Measurements from ENCODE around the gene HOXC13.

HOXC13 gene

GRCh38 chr12:53939141-53940108, 794 bp downstream of the HOXC13 start:
- DNase-seq, result no peak

DNA sequence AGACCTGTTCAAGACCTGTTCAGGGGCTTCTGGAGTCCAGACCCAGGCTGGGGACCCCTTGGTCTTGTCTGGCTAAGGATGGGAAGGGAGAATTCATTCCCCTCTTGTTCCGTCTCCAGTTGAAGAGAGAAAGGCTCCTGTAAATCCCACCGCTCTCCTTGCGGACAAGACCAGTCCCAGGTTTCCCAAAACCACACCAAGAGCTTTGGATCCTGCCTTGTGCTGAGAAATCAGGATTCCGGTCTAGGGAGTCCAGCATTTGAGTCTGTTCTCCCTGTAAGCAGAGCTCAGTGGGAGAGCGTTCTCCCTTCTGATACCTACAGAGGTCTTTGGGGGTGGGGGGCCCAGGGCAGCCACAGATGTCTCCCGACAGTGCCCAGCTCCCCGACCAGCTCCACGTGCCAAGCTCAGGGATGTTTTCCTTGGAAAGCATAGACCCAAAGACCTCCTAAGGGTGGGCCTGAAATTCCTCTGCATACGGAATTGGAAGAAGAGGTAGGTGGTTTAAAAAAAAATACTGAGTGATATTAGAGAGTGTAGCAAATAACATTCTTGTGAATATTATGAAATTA, 1.9 kb downstream of the HOXC13 start:
- no peak for DNase-seq

DNA sequence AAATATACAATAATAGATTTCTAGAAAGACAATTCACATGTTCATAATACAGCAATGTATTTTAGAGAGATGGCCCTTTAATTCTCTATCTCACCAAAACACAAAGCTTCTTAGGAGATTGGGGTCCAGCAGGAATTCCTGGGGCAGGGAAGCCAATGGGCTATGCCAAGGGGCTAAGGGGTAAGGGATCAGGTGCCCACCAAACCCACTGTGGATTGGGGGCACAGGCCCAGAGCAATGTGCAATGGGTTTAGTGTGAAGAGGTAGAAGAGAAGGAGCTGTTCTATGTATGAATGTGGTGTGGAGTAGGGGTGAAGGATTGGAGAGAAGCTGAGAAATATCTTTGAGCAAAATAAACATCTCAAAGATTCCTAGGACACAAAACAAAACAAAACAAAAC, 2.6 kb downstream of the HOXC13 start:
- no peak for DNase-seq

DNA sequence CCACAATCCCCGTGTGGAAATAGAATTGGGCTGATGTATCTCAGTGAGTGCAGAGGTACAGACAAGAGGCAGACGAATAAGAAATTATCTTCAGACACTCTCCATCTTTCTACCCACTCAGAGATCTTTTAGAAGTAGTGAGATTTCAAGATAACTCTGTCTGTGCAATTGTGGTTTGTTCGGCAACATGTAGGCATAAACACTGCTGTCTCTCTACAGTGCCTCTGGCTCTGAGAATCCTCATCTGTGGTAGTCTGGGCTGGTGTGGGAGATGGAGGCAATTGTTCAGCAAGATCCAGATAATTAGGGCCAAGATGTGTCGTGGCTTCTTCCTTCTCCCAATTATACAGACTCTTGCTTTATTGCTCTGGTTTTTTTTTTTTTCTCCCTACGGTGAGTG, 3.1 kb downstream of the HOXC13 start:
- no peak for DNase-seq

DNA sequence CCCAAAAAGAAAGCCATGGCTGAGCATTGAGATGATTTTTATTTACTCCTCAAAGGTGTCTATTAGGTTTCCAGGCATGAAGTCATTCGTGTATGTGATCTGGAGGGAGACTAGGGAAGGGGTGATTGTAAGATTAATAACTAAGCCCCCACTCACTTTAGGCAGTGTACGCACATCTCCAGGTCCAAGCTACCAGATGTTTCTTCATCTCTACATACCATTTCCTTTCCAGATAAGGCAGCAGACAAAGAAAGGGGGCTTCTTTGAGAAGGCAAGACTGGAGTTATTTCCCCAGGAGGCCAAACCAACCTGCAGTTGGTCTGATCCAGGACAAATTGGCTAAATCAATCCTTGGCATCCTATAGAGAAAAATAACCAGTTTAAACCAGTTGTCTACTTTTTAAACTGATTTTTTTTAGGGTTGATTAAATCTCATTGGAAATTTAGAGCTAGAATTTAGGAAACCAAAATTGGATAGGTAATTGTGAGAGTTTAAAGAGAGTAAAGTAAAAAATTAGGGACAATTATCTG, 3.9 kb downstream of the HOXC13 start:
- no peak for DNase-seq

DNA sequence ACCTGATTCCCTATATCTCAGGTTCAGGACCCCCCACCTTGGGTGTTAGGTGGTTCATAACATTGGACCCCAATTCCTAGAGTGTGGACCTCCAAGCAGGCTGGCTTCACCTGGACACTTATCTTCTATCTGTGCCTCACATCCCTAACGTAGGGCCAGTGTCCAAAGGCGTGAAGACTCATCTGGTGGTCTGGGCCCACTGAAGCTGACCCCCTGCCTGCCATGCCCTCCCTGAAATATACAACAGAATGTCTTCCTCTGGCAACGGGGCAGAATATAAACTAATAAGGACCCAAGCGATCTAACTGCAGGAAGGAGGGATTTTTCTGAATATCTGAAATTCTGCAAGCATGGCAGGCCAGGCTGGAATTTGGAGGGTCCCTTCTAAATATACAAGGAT, 5.6 kb downstream of the HOXC13 start:
- DNase-seq, result no peak

DNA sequence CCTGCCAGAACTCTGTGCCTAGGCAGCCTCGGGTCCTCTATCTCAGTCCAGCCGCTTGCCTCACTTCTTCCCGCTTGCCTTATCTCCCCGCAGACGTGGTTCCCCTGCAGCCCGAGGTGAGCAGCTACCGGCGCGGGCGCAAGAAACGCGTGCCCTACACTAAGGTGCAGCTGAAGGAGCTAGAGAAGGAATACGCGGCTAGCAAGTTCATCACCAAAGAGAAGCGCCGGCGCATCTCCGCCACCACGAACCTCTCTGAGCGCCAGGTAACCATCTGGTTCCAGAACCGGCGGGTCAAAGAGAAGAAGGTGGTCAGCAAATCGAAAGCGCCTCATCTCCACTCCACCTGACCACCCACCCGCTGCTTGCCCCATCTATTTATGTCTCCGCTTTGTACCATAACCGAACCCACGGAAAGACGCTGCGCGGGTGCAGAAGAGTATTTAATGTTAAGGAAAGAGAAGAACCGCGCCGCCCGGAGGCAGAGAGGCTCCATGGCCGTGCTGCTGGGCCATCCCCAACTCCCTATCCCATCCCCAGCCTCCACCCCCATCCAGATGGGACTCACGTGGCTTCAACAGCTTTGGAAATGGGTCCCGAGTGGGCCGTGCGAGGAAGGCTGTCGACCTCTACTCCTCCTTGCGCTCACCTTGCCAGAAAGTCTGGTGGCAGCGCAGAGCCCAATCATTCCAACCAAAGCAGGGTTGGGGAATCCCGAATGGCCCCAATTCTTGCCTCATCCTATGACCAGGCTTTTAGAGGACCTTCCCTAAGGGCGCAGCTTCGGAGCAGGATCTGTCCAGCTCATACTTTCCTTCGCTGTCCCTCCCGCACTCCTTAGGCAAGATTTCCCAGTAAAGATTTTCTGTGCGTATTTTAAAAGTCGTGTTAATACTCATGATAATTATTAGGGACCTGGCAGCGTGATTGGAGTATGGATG, 6.5 kb downstream of the HOXC13 start:
- no peak for DNase-seq

DNA sequence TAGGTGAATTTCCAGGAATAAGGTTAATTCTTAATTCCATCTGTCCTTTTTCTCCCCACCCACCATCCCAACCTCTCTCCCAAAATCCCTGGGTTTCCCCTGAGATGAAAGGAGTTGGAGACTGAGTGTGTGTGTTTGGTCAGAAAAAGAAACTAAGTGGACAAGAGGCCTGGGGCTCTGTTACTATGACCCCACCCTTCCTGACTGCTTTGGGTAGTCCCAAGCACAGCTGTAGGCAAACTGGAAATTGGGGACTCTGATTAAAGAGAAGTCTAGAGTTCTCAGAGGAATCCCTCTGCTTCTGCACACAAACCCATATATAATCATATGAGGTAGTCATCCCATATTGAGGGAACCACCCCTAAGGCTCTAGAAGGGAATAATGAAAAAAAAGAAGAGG, 9.1 kb downstream of the HOXC13 start:
- DNase-seq, result no peak

- DNase-seq, result no peak
Observed at GRCh38 chr12:53948650-53949593, 10.3 kb downstream of the HOXC13 start.

DNA sequence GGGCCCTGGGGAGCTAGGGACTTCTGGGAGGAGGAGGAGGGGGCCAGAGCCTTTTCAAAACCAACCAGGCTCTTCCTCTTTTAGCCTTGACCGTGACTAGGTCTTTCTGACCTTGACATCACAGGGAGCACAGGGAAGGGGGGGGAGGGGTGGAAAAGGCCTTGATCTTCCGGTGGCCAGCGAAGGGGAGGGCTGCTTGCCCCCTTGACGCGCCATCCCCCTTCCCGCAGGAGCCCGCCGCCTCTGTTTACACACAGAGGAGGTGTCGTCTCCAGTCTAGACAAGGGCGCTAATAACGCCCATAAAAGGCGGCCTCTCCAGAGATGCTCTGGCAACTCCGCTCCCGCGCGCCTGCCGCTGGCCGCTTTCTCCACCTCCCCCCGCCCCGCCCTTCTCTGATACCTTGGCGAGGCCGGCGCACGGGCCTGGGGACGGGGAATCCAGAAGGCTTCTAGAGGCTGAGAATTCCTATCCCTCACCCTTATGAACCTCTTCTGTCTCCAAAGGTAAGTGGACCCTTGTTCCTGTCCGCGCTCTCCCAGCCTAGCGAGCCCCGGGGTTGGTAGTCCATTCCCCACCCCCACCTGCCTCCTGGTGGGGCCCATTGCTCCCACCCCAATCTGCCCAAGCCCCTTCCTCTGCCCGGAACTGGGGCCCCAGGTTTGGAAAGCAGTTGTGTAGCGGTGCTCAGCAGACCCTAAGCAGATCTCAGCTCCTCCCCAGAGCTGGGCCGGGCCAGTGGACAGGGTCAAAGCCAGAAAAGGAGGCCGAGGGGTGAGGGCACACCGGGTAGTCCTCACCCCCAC, 11.2 kb downstream of the HOXC13 start:
- no peak for DNase-seq

DNA sequence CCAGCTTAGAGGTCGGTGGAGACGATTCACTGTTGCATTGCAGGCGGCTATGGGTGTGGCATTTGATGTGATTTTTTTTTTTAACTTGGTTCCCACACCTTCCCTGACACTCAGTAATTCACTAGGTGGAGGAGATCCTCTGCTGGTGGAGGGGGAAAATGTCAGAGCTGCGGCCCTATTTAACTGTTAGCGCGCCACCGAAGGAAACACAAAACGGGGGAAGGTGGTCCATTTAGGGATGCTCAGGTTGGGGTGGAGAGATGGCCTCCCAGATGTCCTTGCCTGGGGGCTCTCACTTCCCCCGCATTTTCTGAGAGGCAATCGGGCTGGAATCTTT, 11.8 kb downstream of the HOXC13 start:
- DNase-seq, result no peak

- no peak for DNase-seq
Observed at GRCh38 chr12:53950789-53951576, 12.4 kb downstream of the HOXC13 start.

- DNase-seq, result no peak
Observed at GRCh38 chr12:53951577-53952334, 13.1 kb downstream of the HOXC13 start.

DNA sequence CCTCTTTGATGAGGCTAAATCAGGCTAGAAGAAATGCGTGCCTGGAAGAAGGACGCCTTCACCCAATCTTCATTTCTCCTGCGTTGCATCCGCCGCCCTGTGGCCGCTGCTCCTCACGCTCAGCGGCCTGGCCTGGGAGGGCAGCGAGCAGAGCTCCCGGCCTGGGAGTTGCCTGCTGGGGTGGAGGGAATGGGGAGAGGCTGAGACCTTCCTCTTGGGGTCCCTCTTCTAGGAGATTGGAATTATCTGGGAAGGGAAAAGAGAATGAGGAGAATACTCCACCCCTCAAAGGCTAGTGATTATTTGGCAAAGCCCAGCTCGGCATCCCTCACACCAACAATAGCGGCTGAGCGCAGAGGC, 13.7 kb downstream of the HOXC13 start:
- DNase-seq, result no peak

- peak; percentile 36 for DNase-seq
Observed at GRCh38 chr12:53952871-53953734, 14.5 kb downstream of the HOXC13 start.

DNA sequence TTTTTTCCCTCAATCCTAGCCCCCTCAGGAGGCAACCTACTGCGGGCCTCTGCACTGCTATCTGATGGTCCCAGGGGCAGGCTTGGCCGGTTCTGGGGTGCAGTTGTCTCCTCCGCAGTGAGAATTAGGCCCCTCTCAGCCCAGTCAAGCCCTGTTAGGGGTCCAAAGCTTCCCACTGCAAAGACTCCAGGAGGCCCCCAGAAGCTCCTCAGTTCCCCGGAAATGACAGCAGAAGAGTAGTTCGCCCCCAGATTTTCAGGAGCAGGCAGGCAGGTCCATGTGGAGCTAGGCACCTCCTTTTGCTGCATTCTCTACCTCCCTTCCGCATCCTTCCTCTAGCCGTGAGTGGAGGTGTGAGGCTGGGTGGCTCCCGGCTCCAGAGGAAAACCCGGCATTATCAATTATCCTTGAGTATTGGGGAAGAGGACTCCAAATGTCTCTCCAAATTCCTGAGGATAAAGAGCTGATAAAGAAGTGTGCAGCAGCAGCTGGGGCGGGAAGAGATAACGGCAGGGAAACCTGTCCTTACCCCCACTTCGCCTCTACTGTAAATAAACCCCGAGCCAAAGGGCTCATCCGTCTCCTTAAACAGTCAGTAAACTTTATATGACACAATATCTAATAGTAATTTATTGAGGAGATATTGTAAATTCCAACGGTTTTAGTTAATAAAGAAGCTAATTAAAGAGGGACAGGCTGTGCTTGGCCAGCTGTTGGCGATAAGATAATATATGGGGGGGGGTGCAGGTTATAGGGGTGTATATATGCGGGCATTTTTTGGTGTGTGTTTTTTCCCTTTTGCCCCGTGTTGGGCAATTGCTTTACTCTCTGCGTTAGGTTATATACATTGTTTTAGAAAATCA, 15.4 kb downstream of the HOXC13 start:
- no peak for DNase-seq

DNA sequence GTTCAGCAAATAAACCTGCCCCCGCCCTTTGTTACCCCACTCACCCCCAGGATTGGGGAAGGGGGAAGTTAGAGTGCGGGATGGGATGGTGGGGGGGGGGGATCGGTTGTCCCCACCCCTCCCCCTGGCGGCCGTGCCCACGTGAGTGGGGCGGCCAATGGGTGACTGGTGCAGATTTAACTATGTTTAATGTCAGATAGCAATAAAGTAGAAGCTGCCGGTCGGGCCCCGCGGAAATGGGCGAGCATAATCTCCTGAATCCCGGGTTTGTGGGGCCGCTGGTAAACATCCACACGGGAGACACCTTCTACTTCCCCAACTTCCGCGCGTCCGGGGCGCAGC, 16.0 kb downstream of the HOXC13 start, which contains the start of gene HOXC12:
HOXC12 (plus strand) TSS at position 210 of the 342 bp plus-strand sequence; CDS start at position 237, 27 bp downstream.
- no peak for DNase-seq
